Adrenal gland (tissue), 12 donors: ENCODE data around the gene SCLY. TPM values are rescaled to one million over a fixed set of nuclear protein-coding genes. Genes with fewer than 3 reads are reported as not detected.
"Not testable (repeated sequence)": the region's sequence is repeated elsewhere in the genome, so short reads cannot be mapped to it uniquely, and the experiment has no call there.

Experiments used
- DNase-seq, 7 donors: peaks; one replicate each; pipeline ENCODE4 v3.0.0-alpha.2; 2019 to 2020
- H3K27ac ChIP-seq, 5 donors: fragments of 200-600 bp; sonication (generic) in 4 of 5; 1 replicate in 3 of 5; 2 replicates in 2 of 5; pipeline versions ENCODE4 v1.5.1 to v1.8.0; 2016 to 2020; ENCODE audit warnings: mild to moderate bottlenecking in 1 of 5
- H3K27me3 ChIP-seq: fragments of 200-600 bp; 2 replicates; pipeline ENCODE4 v1.8.0; 2021
- H3K36me3 ChIP-seq, 2 donors: fragments of 200-600 bp; replicated peaks in 1 of 2; 1 replicate in 1 of 2; 2 replicates in 1 of 2; pipeline versions ENCODE4 v1.5.1 to v1.8.0; 2018 to 2022
- H3K4me1 ChIP-seq, 2 donors: fragments of 200-600 bp; replicated peaks in 1 of 2; 1 replicate in 1 of 2; 2 replicates in 1 of 2; pipeline versions ENCODE4 v1.5.1 to v1.8.0; 2018 to 2021
- H3K4me3 ChIP-seq, 4 donors: fragments of 200-600 bp; sonication (generic) in 3 of 4; one replicate each; pipeline ENCODE4 v1.5.1; 2016 to 2018
- H3K9me3 ChIP-seq, 3 donors: fragments of 200-600 bp; sonication (generic) in 1 of 3; replicated peaks in 1 of 3; 1 replicate in 2 of 3; 2 replicates in 1 of 3; pipeline versions ENCODE4 v1.5.1 to v1.8.0; 2016 to 2021
- POLR2A ChIP-seq, 2 donors: fragments of 450-650 bp; IDR thresholded peaks; one replicate each; pipeline ENCODE4 v1.6.1; 2017; ENCODE audit warnings: antibody characterized with exemption in 2 of 2, mild to moderate bottlenecking in 2 of 2, moderate library complexity in 1 of 2
- WGBS, 4 donors: extraction: QIAGEN DNeasy Blood & Tissue Kit in 2 of 4; methylation state at CpG; one replicate each; pipeline versions ENCODE4 v1.1.5 to v1.1.7; 2013 to 2017; 5-methylcytosine and 5-hydroxymethylcytosine counted together
- intact Hi-C, 2 donors: fragments of 100-400 bp; cut with DNase I; formaldehyde crosslinking; loops; one replicate each; pipeline versions ENCODE4 v1.14.1 to v1.15.0; 2022 to 2023
- polyA plus RNA-seq, 3 donors: library from polyadenylated mRNA; stranded (reverse); fragments of 200-250 nt in 2 of 3; fragments of 350-450 nt in 1 of 3; fragmentation: Illumina TruSeq in 1 of 3; extraction: RNeasy Lipid Tissue Mini Kit (QIAGEN cat#74804) in 1 of 3; gene quantifications; one replicate each; pipeline ENCODE4 v1.2.3, GENCODE V29; 2013 to 2014
- total RNA-seq, 9 donors: library from RNA; depleted of rRNA in 4 of 9; stranded (reverse); fragments of >200 nt in 4 of 9; fragments of 120-200 nt in 1 of 9; fragmentation: NEBNext Ultra II Directional in 1 of 9; extraction: Animal tissue kit (Norgen Biotek cat#: 25700) in 1 of 9; gene quantifications; one replicate each; pipeline versions ENCODE4 v1.1.0 to v1.2.4, GENCODE V29; 2013 to 2023
- TF ChIP-seq, protein P1 (sequence below), 6 experiments: fragments of 450-650 bp in 4 of 6; fragments of 200-600 bp in 2 of 6; sonication (generic) in 1 of 6; IDR thresholded peaks; 1 replicate in 5 of 6; 2 replicates in 1 of 6; pipeline versions ENCODE4 v1.5.1 to v1.8.0; 2016 to 2021; ENCODE audit warnings: antibody characterized with exemption in 6 of 6, mild to moderate bottlenecking in 2 of 6, moderate library complexity in 1 of 6
- donor health status: healthy with polysubstance abuse.
- donor health status: Bipolar disorder and iron deficiency.
- donor health status: DM: yes; HTN: yes; CAD: no.
- donor health status: DM: no; HTN: no; CAD: no.
- donor health status: DM: no; HTN: no; CAD: no.
- donor health status: DM: yes; HTN: yes; CAD: no.

SCLY gene
- total and polyA plus RNA-seq, 12 donors = 2.4 to 11.0 (median 8.0) TPM

DNA sequence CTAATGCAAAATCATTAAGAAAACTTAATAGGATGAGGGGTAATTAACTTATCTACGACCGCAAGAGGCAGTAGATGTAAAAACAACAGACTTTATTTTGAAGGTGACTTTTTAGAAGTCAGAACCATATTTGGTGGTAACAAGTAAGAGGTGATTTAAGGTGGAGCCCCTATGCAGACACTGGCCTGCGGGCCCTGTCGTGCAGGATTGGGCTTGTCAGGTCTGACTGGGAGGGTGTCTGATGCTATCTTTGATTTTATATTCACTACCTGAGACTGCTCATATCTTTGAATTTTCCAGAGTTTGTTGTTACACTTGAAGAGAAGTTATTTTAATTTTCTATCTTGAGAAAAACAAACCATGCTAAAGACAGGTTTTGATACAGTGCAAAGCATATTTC is 29.1 kb upstream of the SCLY start:
- DNase-seq = no peak
- intact Hi-C loops = no loop called here
- no peak overlapping the region for H3K4me3 ChIP-seq
- no peaks in the 10 kb centered on the region for H3K9me3 ChIP-seq
- no peak overlapping the region for H3K27ac ChIP-seq
- H3K4me1 ChIP-seq = no peaks in the 10 kb centered on the region
- H3K36me3 ChIP-seq = peaks cover 0 to 35% of the 10 kb centered on the region in 2 donors
- no peaks in the 10 kb centered on the region for H3K27me3 ChIP-seq
- TF ChIP-seq POLR2A (IDR thresholded peaks at IDR 0.05) = no peak
- TF ChIP-seq, protein P1, sequence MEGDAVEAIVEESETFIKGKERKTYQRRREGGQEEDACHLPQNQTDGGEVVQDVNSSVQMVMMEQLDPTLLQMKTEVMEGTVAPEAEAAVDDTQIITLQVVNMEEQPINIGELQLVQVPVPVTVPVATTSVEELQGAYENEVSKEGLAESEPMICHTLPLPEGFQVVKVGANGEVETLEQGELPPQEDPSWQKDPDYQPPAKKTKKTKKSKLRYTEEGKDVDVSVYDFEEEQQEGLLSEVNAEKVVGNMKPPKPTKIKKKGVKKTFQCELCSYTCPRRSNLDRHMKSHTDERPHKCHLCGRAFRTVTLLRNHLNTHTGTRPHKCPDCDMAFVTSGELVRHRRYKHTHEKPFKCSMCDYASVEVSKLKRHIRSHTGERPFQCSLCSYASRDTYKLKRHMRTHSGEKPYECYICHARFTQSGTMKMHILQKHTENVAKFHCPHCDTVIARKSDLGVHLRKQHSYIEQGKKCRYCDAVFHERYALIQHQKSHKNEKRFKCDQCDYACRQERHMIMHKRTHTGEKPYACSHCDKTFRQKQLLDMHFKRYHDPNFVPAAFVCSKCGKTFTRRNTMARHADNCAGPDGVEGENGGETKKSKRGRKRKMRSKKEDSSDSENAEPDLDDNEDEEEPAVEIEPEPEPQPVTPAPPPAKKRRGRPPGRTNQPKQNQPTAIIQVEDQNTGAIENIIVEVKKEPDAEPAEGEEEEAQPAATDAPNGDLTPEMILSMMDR (IDR thresholded peaks at IDR 0.05) = no peak
- WGBS, 4 donors = 90 to 99% (median 97%) methylated on average over 4 of the region's 4 CpGs

GRCh38 chr2:238032755-238033337 is 28.0 kb upstream of the SCLY start:
- no peak overlapping the region for H3K27ac ChIP-seq

GRCh38 chr2:238033991-238034390 is 26.8 kb upstream of the SCLY start:
- intact Hi-C loops = not testable (repeated sequence)

More at GRCh38 chr2:238032755-238033337, 28.0 kb upstream of the SCLY start:
- Histone ChIP-seq H3K36me3 (peaks cover 0 to 38% of the 10 kb centered on the region in 2 donors), H3K4me3 (no peak overlapping the region), H3K4me1 (no peaks in the 10 kb centered on the region), H3K27me3 (no peaks in the 10 kb centered on the region), H3K9me3 (no peaks in the 10 kb centered on the region)
- intact Hi-C loops = no loop called here
- WGBS, 4 donors = 49 to 84% (median 67%) methylated on average over 3 to 4 of the region's 4 CpGs
- TF ChIP-seq POLR2A (IDR thresholded peaks at IDR 0.05) = no peak
- TF ChIP-seq, protein P1 (IDR thresholded peaks at IDR 0.05) = no peak
- DNase-seq = no peak

GRCh38 chr2:238038203-238038602 is 22.6 kb upstream of the SCLY start:
- H3K4me3 ChIP-seq = no peak overlapping the region
- H3K4me1 ChIP-seq = no peaks in the 10 kb centered on the region
- TF ChIP-seq, protein P1 (IDR thresholded peaks at IDR 0.05) = no peak
- no peak for TF ChIP-seq POLR2A (IDR thresholded peaks at IDR 0.05)
- peaks cover 0 to 43% of the 10 kb centered on the region in 2 donors for H3K36me3 ChIP-seq
- H3K27me3 ChIP-seq = no peaks in the 10 kb centered on the region
- intact Hi-C loops = no loop called here
- no peak overlapping the region for H3K27ac ChIP-seq
- 96 to 100% (median 97%) methylated on average over 3 to 8 of the region's 8 CpGs for WGBS, 4 donors
- no peaks in the 10 kb centered on the region for H3K9me3 ChIP-seq
- no peak for DNase-seq

More at GRCh38 chr2:238033991-238034390, 26.8 kb upstream of the SCLY start:
- H3K27ac ChIP-seq, DNase-seq, H3K4me3 ChIP-seq, H3K4me1 ChIP-seq, H3K9me3 ChIP-seq, H3K27me3 ChIP-seq: not testable (repeated sequence)
- peaks cover 0 to 44% of the 10 kb centered on the region in 2 donors for H3K36me3 ChIP-seq
- WGBS, 4 donors = 95 to 99% (median 98%) methylated on average over 9 of the region's 9 CpGs

GRCh38 chr2:238039151-238039550 is 21.6 kb upstream of the SCLY start:
- H3K27me3 ChIP-seq = no peaks in the 10 kb centered on the region
- H3K4me1 ChIP-seq = no peaks in the 10 kb centered on the region
- no peak overlapping the region for H3K27ac ChIP-seq
- H3K4me3 ChIP-seq = no peak overlapping the region
- peak in 1 of 7 donors; percentile 18 for DNase-seq
- no peak for TF ChIP-seq POLR2A (IDR thresholded peaks at IDR 0.05)
- TF ChIP-seq, protein P1 (IDR thresholded peaks at IDR 0.05) = no peak
- intact Hi-C loops = no loop called here
- 89 to 99% (median 91%) methylated on average over 6 of the region's 6 CpGs for WGBS, 4 donors
- H3K36me3 ChIP-seq = peaks cover 0 to 51% of the 10 kb centered on the region in 2 donors
- no peaks in the 10 kb centered on the region for H3K9me3 ChIP-seq
